Skeletal muscle satellite cell (primary cell): Measurements from ENCODE around the gene MARS1.
"Not testable (repeated sequence)": the region's sequence is repeated elsewhere in the genome, so short reads cannot be mapped to it uniquely, and the experiment has no call there.

Experiments used
- H3K27me3 ChIP-seq: 2 replicates; pipeline ENCODE4 v1.7.0; 2013; ENCODE audit warnings: low read length; ENCODE audit not compliant: control insufficient read depth, insufficient read depth
- H3K36me3 ChIP-seq: 2 replicates; pipeline ENCODE4 v1.7.0; 2013; ENCODE audit warnings: mild to moderate bottlenecking, control low read depth, low read length; ENCODE audit not compliant: insufficient read depth
- H3K4me1 ChIP-seq: 2 replicates; pipeline ENCODE4 v1.7.0; 2013; ENCODE audit warnings: low read length; ENCODE audit not compliant: control insufficient read depth, insufficient read depth
- H3K4me2 ChIP-seq: 2 replicates; pipeline ENCODE4 v1.7.0; 2013; ENCODE audit warnings: mild to moderate bottlenecking, low read length
- H3K4me3 ChIP-seq: 2 replicates; pipeline ENCODE4 v1.7.0; 2013; ENCODE audit warnings: low read length
- H3K9ac ChIP-seq: 2 replicates; pipeline ENCODE4 v1.7.0; 2013; ENCODE audit warnings: mild to moderate bottlenecking, low read depth, low read length, moderate library complexity
- H3K9me3 ChIP-seq: replicated peaks from 2 replicates; pipeline ENCODE4 v1.7.0; 2013; ENCODE audit warnings: mild to moderate bottlenecking, control low read depth, low read length

Gene MARS1

DNA sequence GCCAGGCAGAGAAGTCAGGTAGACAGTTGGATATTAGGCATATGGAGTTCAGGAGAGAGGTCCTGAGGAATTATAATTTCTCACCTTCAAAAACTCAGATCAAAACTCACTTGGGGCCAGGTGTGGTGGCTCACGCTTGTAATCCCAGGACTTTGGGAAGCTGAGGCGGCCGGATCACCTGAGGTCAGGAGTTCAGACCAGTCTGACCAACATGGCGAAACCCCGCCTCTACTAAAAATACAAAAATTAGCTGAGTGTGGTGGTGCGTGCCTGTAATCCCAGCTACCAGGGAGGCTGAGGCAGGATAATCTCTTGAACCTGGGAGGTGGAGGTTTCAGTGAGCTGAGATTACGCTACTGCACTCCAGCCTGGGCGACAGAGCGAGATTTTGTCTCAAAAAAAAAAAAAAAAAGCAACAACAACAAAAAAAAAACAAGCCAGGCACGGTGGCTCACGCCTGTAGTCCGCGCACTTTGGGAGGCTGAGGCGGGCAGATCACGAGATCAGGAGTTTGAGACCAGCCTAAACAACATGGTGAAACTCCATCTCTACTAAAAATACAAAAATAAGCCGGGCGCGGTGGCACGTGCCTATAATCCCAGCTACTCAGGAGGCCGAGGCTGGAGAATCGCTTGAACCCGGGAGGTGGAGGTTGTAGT lies 14.6 kb downstream of the MARS1 start:
- not testable (repeated sequence) for H3K27me3 ChIP-seq, H3K9ac ChIP-seq, H3K4me2 ChIP-seq, H3K4me3 ChIP-seq, H3K4me1 ChIP-seq, H3K9me3 ChIP-seq
- H3K36me3 ChIP-seq, result peaks cover 56% of the 10 kb centered on the region

- peaks cover 41% of the 10 kb centered on the region for H3K36me3 ChIP-seq
- H3K27me3 ChIP-seq, H3K9me3 ChIP-seq, H3K4me2 ChIP-seq, H3K9ac ChIP-seq, H3K4me1 ChIP-seq, H3K4me3 ChIP-seq: not testable (repeated sequence)
Observed at GRCh38 chr12:57506541-57506940, 18.7 kb downstream of the MARS1 start.

DNA sequence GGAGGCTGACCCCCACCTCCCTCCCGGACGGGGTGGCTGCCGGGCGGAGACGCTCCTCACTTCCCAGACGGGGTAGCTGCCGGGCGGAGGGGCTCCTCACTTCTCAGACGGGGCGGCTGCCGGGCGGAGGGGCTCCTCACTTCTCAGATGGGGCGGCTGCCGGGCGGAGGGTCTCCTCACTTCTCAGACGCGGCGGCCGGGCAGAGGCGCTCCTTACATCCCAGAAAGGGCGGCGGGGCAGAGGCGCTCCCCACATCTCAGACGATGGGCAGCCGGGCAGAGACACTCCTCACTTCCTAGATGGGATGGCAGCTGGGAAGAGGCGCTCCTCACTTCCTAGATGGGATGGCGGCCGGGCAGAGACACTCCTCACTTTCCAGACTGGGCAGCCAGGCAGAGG lies 19.9 kb downstream of the MARS1 start:
- not testable (repeated sequence) for H3K4me2 ChIP-seq, H3K4me1 ChIP-seq, H3K4me3 ChIP-seq, H3K27me3 ChIP-seq, H3K9ac ChIP-seq, H3K9me3 ChIP-seq
- H3K36me3 ChIP-seq, result peaks cover 47% of the 10 kb centered on the region

GRCh38 chr12:57511161-57511560 lies 23.3 kb downstream of the MARS1 start:
- Histone ChIP-seq H3K4me1 (no peaks in the 10 kb centered on the region), H3K36me3 (peaks cover 62% of the 10 kb centered on the region), H3K9ac (no peak overlapping the region), H3K27me3 (no peaks in the 10 kb centered on the region), H3K4me2 (no peak overlapping the region), H3K9me3 (no peaks in the 10 kb centered on the region), H3K4me3 (no peak overlapping the region)

DNA sequence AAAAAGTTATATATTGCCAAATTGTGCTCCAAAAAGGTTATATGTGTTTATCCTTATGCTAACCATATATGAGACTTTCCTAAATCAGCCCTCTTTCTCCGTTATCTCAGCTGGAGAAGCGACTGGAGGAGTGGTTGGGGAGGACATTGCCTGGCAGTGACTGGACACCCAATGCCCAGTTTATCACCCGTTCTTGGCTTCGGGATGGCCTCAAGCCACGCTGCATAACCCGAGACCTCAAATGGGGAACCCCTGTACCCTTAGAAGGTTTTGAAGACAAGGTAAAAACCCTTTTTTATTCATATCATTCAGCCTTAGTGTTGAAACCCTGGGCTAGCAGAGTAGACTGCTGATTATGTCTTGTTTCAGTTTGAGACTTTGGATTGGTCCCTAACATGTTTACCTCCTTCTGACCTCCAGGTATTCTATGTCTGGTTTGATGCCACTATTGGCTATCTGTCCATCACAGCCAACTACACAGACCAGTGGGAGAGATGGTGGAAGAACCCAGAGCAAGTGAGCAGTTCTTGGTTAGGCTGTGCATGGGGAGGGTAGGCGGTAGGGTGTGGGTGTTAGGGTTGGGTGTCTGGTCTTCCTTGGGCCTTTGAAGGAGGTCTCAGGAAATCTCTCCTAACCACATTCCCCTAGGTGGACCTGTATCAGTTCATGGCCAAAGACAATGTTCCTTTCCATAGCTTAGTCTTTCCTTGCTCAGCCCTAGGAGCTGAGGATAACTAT lies 23.9 kb downstream of the MARS1 start:
- no peak overlapping the region for H3K4me3 ChIP-seq

DNA sequence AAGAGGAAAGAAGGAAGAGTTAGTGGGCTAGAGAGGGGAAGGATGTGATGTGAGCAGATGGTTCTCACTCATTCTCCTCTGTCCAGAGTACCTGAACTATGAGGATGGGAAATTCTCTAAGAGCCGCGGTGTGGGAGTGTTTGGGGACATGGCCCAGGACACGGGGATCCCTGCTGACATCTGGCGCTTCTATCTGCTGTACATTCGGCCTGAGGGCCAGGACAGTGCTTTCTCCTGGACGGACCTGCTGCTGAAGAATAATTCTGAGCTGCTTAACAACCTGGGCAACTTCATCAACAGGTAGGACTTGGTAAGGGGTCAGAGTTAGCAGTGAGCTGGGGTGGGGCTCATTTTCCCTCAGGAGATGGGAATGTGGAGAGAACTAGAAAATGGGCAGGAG lies 24.8 kb downstream of the MARS1 start:
- Histone ChIP-seq H3K36me3 (peaks cover 73% of the 10 kb centered on the region), H3K27me3 (no peaks in the 10 kb centered on the region)

More for the DNA sequence above, 23.9 kb downstream of the MARS1 start:
- Histone ChIP-seq H3K4me1 (no peaks in the 10 kb centered on the region), H3K9ac (no peak overlapping the region), H3K27me3 (no peaks in the 10 kb centered on the region), H3K9me3 (no peaks in the 10 kb centered on the region), H3K36me3 (peaks cover 64% of the 10 kb centered on the region), H3K4me2 (no peak overlapping the region)

GRCh38 chr12:57513266-57513665 lies 25.4 kb downstream of the MARS1 start:
- Histone ChIP-seq H3K4me2 (no peak overlapping the region), H3K4me3 (no peak overlapping the region), H3K4me1 (peaks cover 11% of the 10 kb centered on the region), H3K9me3 (no peaks in the 10 kb centered on the region), H3K27me3 (no peaks in the 10 kb centered on the region), H3K9ac (no peak overlapping the region), H3K36me3 (peaks cover 78% of the 10 kb centered on the region)

More for the DNA sequence above, 24.8 kb downstream of the MARS1 start:
- H3K4me2 ChIP-seq, result no peak overlapping the region
- H3K9me3 ChIP-seq, result no peaks in the 10 kb centered on the region
- peaks cover 5% of the 10 kb centered on the region for H3K4me1 ChIP-seq
- H3K9ac ChIP-seq, result no peak overlapping the region
- H3K4me3 ChIP-seq, result no peak overlapping the region

DNA sequence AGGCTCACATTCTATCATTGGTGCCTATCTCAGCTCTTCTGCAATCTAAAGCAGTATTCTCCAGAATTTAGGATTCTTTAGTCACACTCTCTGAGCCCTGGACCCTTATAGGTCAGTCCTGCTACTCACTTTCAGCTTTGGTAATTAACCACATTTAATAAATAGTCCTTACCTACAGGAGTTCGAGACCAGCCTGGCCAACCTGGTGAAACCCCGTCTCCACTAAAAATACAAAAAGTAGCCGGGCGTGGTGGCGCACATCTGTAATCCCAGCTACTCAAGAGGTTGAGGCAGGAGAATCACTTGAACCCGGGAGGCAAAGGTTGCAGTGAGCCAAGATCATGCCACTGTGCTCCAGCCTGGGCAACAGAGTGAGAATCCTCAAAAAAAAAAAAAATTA lies 25.8 kb downstream of the MARS1 start:
- not testable (repeated sequence) for H3K9ac ChIP-seq, H3K4me2 ChIP-seq, H3K27me3 ChIP-seq, H3K9me3 ChIP-seq, H3K4me3 ChIP-seq
- H3K36me3 ChIP-seq, result peaks cover 82% of the 10 kb centered on the region
- peaks cover 15% of the 10 kb centered on the region for H3K4me1 ChIP-seq

GRCh38 chr12:57514246-57514645 lies 26.4 kb downstream of the MARS1 start:
- H3K4me3 ChIP-seq, H3K4me2 ChIP-seq, H3K9ac ChIP-seq, H3K27me3 ChIP-seq, H3K9me3 ChIP-seq: not testable (repeated sequence)
- peaks cover 21% of the 10 kb centered on the region for H3K4me1 ChIP-seq
- peaks cover 81% of the 10 kb centered on the region for H3K36me3 ChIP-seq

- no peaks in the 10 kb centered on the region for H3K9me3 ChIP-seq
- peaks cover 83% of the 10 kb centered on the region for H3K36me3 ChIP-seq
- no peak overlapping the region for H3K4me3 ChIP-seq
- no peaks in the 10 kb centered on the region for H3K27me3 ChIP-seq
- H3K4me1 ChIP-seq, result peaks cover 24% of the 10 kb centered on the region
- no peak overlapping the region for H3K9ac ChIP-seq
- no peak overlapping the region for H3K4me2 ChIP-seq
Observed at GRCh38 chr12:57514720-57515407, 27.0 kb downstream of the MARS1 start.

DNA sequence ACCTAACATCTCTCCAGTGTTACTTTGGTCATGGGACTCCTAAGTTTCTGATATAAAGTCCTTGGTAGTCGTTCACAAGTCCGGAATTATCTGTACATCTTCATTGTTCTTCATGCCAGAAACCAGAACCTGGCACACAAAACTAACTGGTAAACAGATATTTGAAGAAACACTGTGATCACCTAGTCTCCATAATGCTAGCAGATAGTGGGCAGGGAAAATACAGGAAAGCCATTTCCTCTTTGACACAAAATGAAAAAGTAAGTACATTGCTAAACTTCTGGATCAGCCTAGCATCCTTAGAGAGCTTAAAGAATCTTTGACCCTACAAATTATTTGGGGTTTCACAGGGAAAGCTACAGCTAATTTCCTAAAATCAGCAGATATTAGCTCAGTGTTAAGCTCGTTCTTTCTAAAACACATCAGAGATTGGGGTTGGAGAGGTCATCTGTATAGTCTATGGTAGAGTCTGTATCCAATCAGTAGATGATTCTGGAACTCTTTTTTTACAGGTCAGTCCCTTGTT lies 27.6 kb downstream of the MARS1 start:
- no peaks in the 10 kb centered on the region for H3K27me3 ChIP-seq
- H3K4me3 ChIP-seq, result no peak overlapping the region
- peaks cover 83% of the 10 kb centered on the region for H3K36me3 ChIP-seq
- H3K4me1 ChIP-seq, result peaks cover 24% of the 10 kb centered on the region
- H3K4me2 ChIP-seq, result no peak overlapping the region
- no peaks in the 10 kb centered on the region for H3K9me3 ChIP-seq
- no peak overlapping the region for H3K9ac ChIP-seq
